ENCODE data around the gene UPK1A. TPM values are rescaled to one million over a fixed set of nuclear protein-coding genes. Genes with fewer than 3 reads are reported as not detected.
"Not testable (repeated sequence)": the region's sequence is repeated elsewhere in the genome, so short reads cannot be mapped to it uniquely, and the experiment has no call there.

Gene UPK1A
- total and polyA plus RNA-seq, 2 of the 8 experiments (the other 6 are each of a cell fraction or from before 2014, with no cell fraction given), result 0.56 to 9.9 TPM

DNA sequence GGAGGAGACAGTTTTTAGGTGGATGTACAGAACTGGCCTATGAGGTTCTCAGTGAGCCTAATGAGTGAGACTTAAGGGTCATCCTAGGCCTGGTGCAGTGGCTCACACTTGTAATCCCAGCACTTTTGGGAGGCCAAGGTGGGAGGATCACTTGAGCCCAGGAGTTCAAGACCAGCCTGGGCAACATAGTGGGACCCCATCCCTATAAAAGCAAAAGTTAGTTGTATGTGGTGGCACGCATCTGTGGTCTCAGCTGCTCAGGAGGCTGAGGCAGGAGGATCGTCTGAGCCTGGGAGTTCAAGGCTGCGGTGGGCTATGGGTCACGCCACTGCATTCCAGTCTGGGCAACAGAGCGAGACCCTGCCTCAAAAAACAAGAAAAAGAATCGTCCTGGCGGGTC, 57.8 kb downstream of the UPK1A start:
- H3K23me2 ChIP-seq (ENCODE audit: low read depth, low read length); H3K4me3 ChIP-seq (ENCODE audit: extremely low read depth in 1 of 4, insufficient read depth in 2 of 4, low read depth in 3 of 4, low read length in 4 of 4); DNase-seq (ENCODE audit: low read depth in 1 of 2, low spot score in 2 of 2); H2BK12ac ChIP-seq (ENCODE audit: low read depth, low read length); H2AFZ ChIP-seq (ENCODE audit: low read length); H2AK5ac ChIP-seq (ENCODE audit: low read depth, low read length); H3K18ac ChIP-seq (ENCODE audit: extremely low read depth, low read length); H2BK20ac ChIP-seq (ENCODE audit: low read length); H3K4me1 ChIP-seq (replicated peaks in 1 of 4; ENCODE audit: control insufficient read depth in 3 of 4, insufficient read depth in 4 of 4, low read length in 3 of 4); H3K4ac ChIP-seq (replicated peaks; ENCODE audit: insufficient read length, low read depth, low read length); H3K14ac ChIP-seq (ENCODE audit: insufficient read length); H3K4me2 ChIP-seq (ENCODE audit: insufficient read depth in 1 of 2, low read depth in 2 of 2, low read length in 2 of 2); H2BK120ac ChIP-seq (replicated peaks; ENCODE audit: low read depth, low read length); H4K5ac ChIP-seq (ENCODE audit: insufficient read length, low read depth, low read length); H3K23ac ChIP-seq (ENCODE audit: insufficient read length); H3K9me3 ChIP-seq (ENCODE audit: insufficient read depth in 2 of 2, low read depth in 1 of 2, low read length in 1 of 2); H3K79me1 ChIP-seq (ENCODE audit: low read depth, low read length); FAIRE-seq; H3K27me3 ChIP-seq (replicated peaks in 1 of 4; ENCODE audit: control insufficient read depth in 3 of 4, extremely low read depth in 1 of 4, insufficient read depth in 3 of 4, low read length in 3 of 4); H3K56ac ChIP-seq (replicated peaks; ENCODE audit: insufficient read length, low read depth, low read length); H4K8ac ChIP-seq (ENCODE audit: extremely low read depth, insufficient read depth, low read length); H4K91ac ChIP-seq (replicated peaks; ENCODE audit: insufficient read length, low read length); H3K27ac ChIP-seq (ENCODE audit: low read depth, low read length); H3K9ac ChIP-seq (replicated peaks in 1 of 4; ENCODE audit: extremely low read depth in 1 of 4, low read depth in 3 of 4, low read length in 3 of 4); H2BK15ac ChIP-seq (ENCODE audit: low read length); H2BK5ac ChIP-seq (ENCODE audit: low read depth, low read length): not testable (repeated sequence)
- 98% methylated on average over 7 of the region's 7 CpGs; no CpG with 5 or more reads in 1 of the 2 experiments for WGBS, 2 experiments (ENCODE audit: extremely low coverage in 1 of 2, insufficient coverage in 1 of 2, insufficient read length in 1 of 2, insufficient replicate concordance in 2 of 2, low coverage in 1 of 2, low lambda C conversion rate in 2 of 2, missing lambda C conversion rate in 1 of 2)
- H3K36me3 ChIP-seq (ENCODE audit: control insufficient read depth in 2 of 4, insufficient read depth in 4 of 4, low read length in 3 of 4), result peaks cover 42 to 69% (median 59%) of the 10 kb centered on the region in 4 experiments
- H4K20me1 ChIP-seq (replicated peaks in 1 of 2; ENCODE audit: control insufficient read depth in 1 of 2, insufficient read depth in 2 of 2, low read length in 2 of 2), result peaks cover 5 to 19% of the 10 kb centered on the region in 2 experiments
- CTCF ChIA-PET (ENCODE audit: partially characterized antibody), result interaction anchor here (0.7 to 11.8 kb wide), 2 partner anchors 14 to 35 kb away, joined by 3 to 80 read pairs; partner anchors contain the start of gene IGFLR1
- POLR2A ChIA-PET (ENCODE audit: partially characterized antibody), result interaction anchor here (1.0 to 6.1 kb wide), 4 partner anchors 8 to 43 kb away, joined by 3 to 39 read pairs (median 7); no protein-coding TSS in a partner anchor
- H3K79me2 ChIP-seq (ENCODE audit: control insufficient read depth in 1 of 2, insufficient read depth in 2 of 2, low read length in 2 of 2), result peaks cover 0 to 12% of the 10 kb centered on the region in 2 experiments; a peak in 2 of 4 replicates

Data from H1 (cell line).